IMR-90 (cell line): ENCODE measurements around the gene NDRG4. TPM values are rescaled to one million over a fixed set of nuclear protein-coding genes. Genes with fewer than 3 reads are reported as not detected.

Experiments used
- ATAC-seq: fragments of 200-7000 bp; cut with Tn5 transposase; 2 replicates; pipeline ENCODE4 v1.9.1; 2020; ENCODE audit warnings: low read depth, mild to moderate bottlenecking, moderate library complexity
- BruUV-seq: library from RNA; stranded (reverse); fragments of 400-500 nt; replicated peaks from 2 replicates; lab custom pipeline; 2021; lab: Mats Ljungman, UMichigan
- CTCF ChIA-PET: fragments of 300-600 bp; formaldehyde crosslinking; extraction: SDS; loops from one replicate; lab custom pipeline; 2021; ENCODE audit warnings: antibody characterized with exemption; lab: Yijun Ruan, JAX
- POLR2A ChIA-PET: fragments of 300-600 bp; sonication (Branson Sonifier 250); formaldehyde crosslinking; loops from one replicate; lab custom pipeline; 2022; ENCODE audit warnings: antibody characterized with exemption; ENCODE audit not compliant: unreplicated experiment; lab: Charles Lee
- DNase-seq: peaks from one replicate; pipeline ENCODE4 v3.0.0; 2013
- H2AFZ ChIP-seq: replicated peaks from 2 replicates; pipeline ENCODE3; 2013; ENCODE audit warnings: low read length, mild to moderate bottlenecking; ENCODE audit not compliant: poor library complexity
- H2AK5ac ChIP-seq: 2 replicates; pipeline ENCODE4 v1.6.1; 2013; ENCODE audit warnings: low read depth, low read length, inconsistent platforms
- H2AK9ac ChIP-seq: replicated peaks from 2 replicates; pipeline ENCODE3; 2013; ENCODE audit warnings: mild to moderate bottlenecking, low read depth, low read length, moderate library complexity; ENCODE audit not compliant: poor library complexity
- H2BK120ac ChIP-seq: 2 replicates; pipeline ENCODE4 v1.6.1; 2013; ENCODE audit warnings: low read depth, low read length, inconsistent platforms
- H2BK15ac ChIP-seq: 3 replicates; pipeline ENCODE4 v1.6.1; 2013; ENCODE audit warnings: low read depth, low read length, inconsistent platforms
- H2BK20ac ChIP-seq: 2 replicates; pipeline ENCODE4 v1.6.1; 2013; ENCODE audit warnings: low read depth, mild to moderate bottlenecking, inconsistent platforms, low read length, moderate library complexity
- H2BK5ac ChIP-seq: 2 replicates; pipeline ENCODE4 v1.6.1; 2013; ENCODE audit warnings: mild to moderate bottlenecking, low read depth, low read length, inconsistent platforms; ENCODE audit not compliant: poor library complexity, severe bottlenecking
- H3K14ac ChIP-seq: replicated peaks from 2 replicates; pipeline ENCODE4 v1.6.1; 2013; ENCODE audit warnings: low read depth, low read length, inconsistent platforms
- H3K18ac ChIP-seq: 2 replicates; pipeline ENCODE4 v1.6.1; 2013; ENCODE audit warnings: low read depth, low read length, control low read depth
- H3K23ac ChIP-seq: 2 replicates; pipeline ENCODE4 v1.6.1; 2013; ENCODE audit warnings: low read depth, low read length, inconsistent platforms
- H3K27ac ChIP-seq: 2 replicates; pipeline ENCODE4 v1.5.1; 2013; ENCODE audit warnings: mild to moderate bottlenecking, control low read depth, low read length; ENCODE audit not compliant: insufficient read depth
- H3K27me3 ChIP-seq: 2 replicates; pipeline ENCODE4 v1.6.1; 2013; ENCODE audit warnings: low read length; ENCODE audit not compliant: control insufficient read depth, insufficient read depth
- H3K36me3 ChIP-seq: 2 replicates; pipeline ENCODE4 v1.6.1; 2013; ENCODE audit warnings: low read length, mixed read lengths; ENCODE audit not compliant: control insufficient read depth, insufficient read depth
- H3K4ac ChIP-seq: 2 replicates; pipeline ENCODE4 v1.6.1; 2013; ENCODE audit warnings: low read depth, low read length, inconsistent platforms
- H3K4me1 ChIP-seq: 2 replicates; pipeline ENCODE4 v1.6.1; 2013; ENCODE audit warnings: low read length, mixed read lengths; ENCODE audit not compliant: control insufficient read depth, insufficient read depth
- H3K4me2 ChIP-seq: 2 replicates; pipeline ENCODE4 v1.6.1; 2013; ENCODE audit warnings: low read depth, mild to moderate bottlenecking, control low read depth, low read length, moderate library complexity
- H3K4me3 ChIP-seq: 2 replicates; pipeline ENCODE4 v1.5.1; 2013; ENCODE audit warnings: low read depth, mild to moderate bottlenecking, control low read depth, low read length, moderate library complexity; ENCODE audit not compliant: insufficient read depth
- H3K56ac ChIP-seq: 2 replicates; pipeline ENCODE4 v1.6.1; 2013; ENCODE audit warnings: low read length, inconsistent platforms; ENCODE audit not compliant: insufficient read depth; ENCODE audit errors: extremely low read depth
- H3K79me1 ChIP-seq, 2 experiments: 2 replicates each; pipeline ENCODE4 v1.6.1; 2013; ENCODE audit warnings: low read length in 2 of 2, inconsistent platforms in 1 of 2, low read depth in 1 of 2
- H3K9ac ChIP-seq: 2 replicates; pipeline ENCODE4 v1.6.1; 2013; ENCODE audit warnings: low read depth, low read length, control low read depth
- H3K9me1 ChIP-seq: 2 replicates; pipeline ENCODE4 v1.6.1; 2013; ENCODE audit warnings: low read length, inconsistent platforms; ENCODE audit not compliant: insufficient read depth
- H3K9me3 ChIP-seq: 2 replicates; pipeline ENCODE4 v1.6.1; 2013; ENCODE audit warnings: low read length; ENCODE audit not compliant: control insufficient read depth, insufficient read depth
- H4K20me1 ChIP-seq: 2 replicates; pipeline ENCODE4 v1.6.1; 2013; ENCODE audit warnings: low read length, inconsistent platforms; ENCODE audit not compliant: insufficient read depth
- H4K5ac ChIP-seq: 2 replicates; pipeline ENCODE4 v1.6.1; 2013; ENCODE audit warnings: mild to moderate bottlenecking, low read depth, low read length, control low read depth
- H4K8ac ChIP-seq, 2 experiments: 2 replicates each; pipeline ENCODE4 v1.6.1; 2013; ENCODE audit warnings: low read depth in 2 of 2, low read length in 2 of 2, control low read depth in 1 of 2, inconsistent platforms in 1 of 2
- H4K91ac ChIP-seq: 2 replicates; pipeline ENCODE4 v1.6.1; 2013; ENCODE audit warnings: low read depth, low read length, inconsistent platforms; ENCODE audit not compliant: insufficient read depth
- CTCF ChIP-seq: conservative IDR thresholded peaks from 2 replicates; pipeline ENCODE4 v1.5.1; 2012; ENCODE audit warnings: mild to moderate bottlenecking, low read depth, low read length, improper control_type of control experiment
- MAZ ChIP-seq: IDR thresholded peaks from 2 replicates; pipeline ENCODE4 v1.6.1; 2012; ENCODE audit warnings: low read depth, mild to moderate bottlenecking, low read length, improper control_type of control experiment, moderate library complexity, borderline replicate concordance
- RCOR1 ChIP-seq: IDR thresholded peaks from 2 replicates; pipeline ENCODE4 v1.6.1; 2012; ENCODE audit warnings: mild to moderate bottlenecking, low read length, improper control_type of control experiment; ENCODE audit not compliant: insufficient replicate concordance
- WGBS, 2 experiments: methylation state at CpG; one replicate each; pipeline versions ENCODE4 v1.1.5 to v1.1.7; 2013; ENCODE audit warnings: missing lambda C conversion rate in 2 of 2; ENCODE audit not compliant: insufficient read length in 1 of 2; ENCODE audit errors: extremely low coverage in 2 of 2; 5-methylcytosine and 5-hydroxymethylcytosine counted together
- dilution Hi-C: fragments of 300-500 bp; cut with HindIII; formaldehyde crosslinking; loops from one replicate; pipeline ENCODE4 v1.14.3; 2018; ENCODE audit warnings: low sequenced_read_pairs; ENCODE audit not compliant: unreplicated experiment
- in situ Hi-C: fragments of 300-500 bp; cut with MboI; formaldehyde crosslinking; loops from 3 replicates; pipeline ENCODE4 v1.14.3; 2019; ENCODE audit warnings: low sequenced_read_pairs, inconsistent platforms, mixed read lengths
- intact Hi-C: fragments of 100-400 bp; cut with micrococcal nuclease; formaldehyde crosslinking; loops from 2 replicates; pipeline ENCODE4 v1.10.0; 2022
- polyA plus RNA-seq, 3 experiments: library from polyadenylated mRNA; depleted of rRNA; stranded (reverse); fragments of >200 nt; gene quantifications; 2 replicates each; pipeline ENCODE4 v1.2.3, GENCODE V29; 2012; ENCODE audit warnings: low replicate concordance in 1 of 3
- total RNA-seq: library from RNA; depleted of rRNA; stranded (reverse); fragments of >200 nt; gene quantifications from 2 replicates; pipeline ENCODE4 v1.2.3, GENCODE V29; 2012

The NDRG4 gene
- total and polyA plus RNA-seq, 2 of the 4 experiments (the other 2 are of a cell fraction): 10.9 to 23.5 TPM

GRCh38 chr16:58495521-58496331 lies 4.2 kb upstream of the NDRG4 start:
- Histone ChIP-seq H3K27ac (0 out of 2 replicates have a peak overlapping the region, but pooled peaks have one; percentile 2), H3K4me2 (peak overlapping the region; percentile 66), H2BK15ac (no peak overlapping the region), H3K4me1 (peaks cover 8% of the 10 kb centered on the region; the same call in 1 of the 2 replicates), H2BK5ac (no peak overlapping the region), H2BK120ac (no peak overlapping the region), H3K18ac (peak overlapping the region; percentile 11; the same call in 1 of the 2 replicates), H3K14ac (peak overlapping the region; percentile 11; the same call in 1 of the 2 replicates), H3K36me3 (no peaks in the 10 kb centered on the region), H2AK5ac (peak overlapping the region; percentile 23; the same call in 1 of the 2 replicates), H3K56ac (0 out of 2 replicates have a peak overlapping the region, but pooled peaks have one; percentile 29), H4K91ac (no peak overlapping the region), H3K23ac (no peak overlapping the region), H2BK20ac (no peak overlapping the region), H4K20me1 (no peaks in the 10 kb centered on the region), H4K8ac (peak overlapping the region; percentile 20 to 68; a peak in 3 of 4 replicates), H3K9me1 (no peaks in the 10 kb centered on the region; the same call in 1 of the 2 replicates), H4K5ac (peak overlapping the region; percentile 35; the same call in 1 of the 2 replicates), H2AFZ (peak overlapping the region; percentile 93), H3K9me3 (no peaks in the 10 kb centered on the region), H2AK9ac (peak overlapping the region; percentile 93), H3K79me1 (no peaks in the 10 kb centered on the region), H3K4me3 (no peak overlapping the region), H3K9ac (no peak overlapping the region), H3K4ac (peak overlapping the region; percentile 42; the same call in 1 of the 2 replicates), H3K27me3 (peaks cover 3% of the 10 kb centered on the region; the same call in 1 of the 2 replicates)
- no TSS peak for BruUV-seq
- in situ Hi-C loops: no loop called here
- intact Hi-C loops: no loop called here
- ChIA-PET CTCF (interaction anchor here (0.9 to 1.4 kb wide), 4 partner anchors 12 to 165 kb away, joined by 3 to 7 read pairs (median 4); no protein-coding TSS in a partner anchor), POLR2A (interaction anchor here (1.0 kb wide), 1 partner anchor 151 kb away, joined by 3 read pairs; no protein-coding TSS in a partner anchor)
- 67% methylated on average over 10 of the region's 24 CpGs; no CpG with 5 or more reads in 1 of the 2 experiments for WGBS, 2 experiments
- dilution Hi-C loops: no loop called here
- TF ChIP-seq CTCF (no peak), MAZ (no peak), RCOR1 (no peak)
- ATAC-seq (no peak), DNase-seq (no peak)
